WTC11 (cell line): ENCODE results near the gene RFNG. TPM values are rescaled to one million over a fixed set of nuclear protein-coding genes. Genes with fewer than 3 reads are reported as not detected.

ENCODE experiments used
- ATF1 ChIP-seq: sonication (generic); formaldehyde crosslinking; IDR thresholded peaks from 2 replicates; pipeline ENCODE4 v1.8.1; 2023; ENCODE audit warnings: mild to moderate bottlenecking, moderate library complexity, missing genetic modification reagents
- ATF2 ChIP-seq: sonication (generic); formaldehyde crosslinking; IDR thresholded peaks from 2 replicates; pipeline ENCODE4 v1.8.1; 2022; ENCODE audit warnings: low read depth, missing genetic modification reagents, borderline replicate concordance
- ATF3 ChIP-seq: sonication (generic); formaldehyde crosslinking; conservative IDR thresholded peaks from 2 replicates; pipeline ENCODE4 v1.8.1; 2022; ENCODE audit warnings: mild to moderate bottlenecking, missing genetic modification reagents
- CTCF ChIP-seq: fragments of 200-600 bp; IDR thresholded peaks from 2 replicates; pipeline ENCODE4 v1.8.0; 2022; ENCODE audit warnings: antibody characterized with exemption
- ESRRA ChIP-seq: sonication (generic); formaldehyde crosslinking; IDR thresholded peaks from 2 replicates; pipeline ENCODE4 v1.8.1; 2022; ENCODE audit warnings: mild to moderate bottlenecking, missing genetic modification reagents, borderline replicate concordance
- FOXP1 ChIP-seq: sonication (generic); formaldehyde crosslinking; IDR thresholded peaks from 2 replicates; pipeline ENCODE4 v1.8.0; 2022; ENCODE audit warnings: missing genetic modification reagents, mild to moderate bottlenecking, moderate library complexity, borderline replicate concordance
- GABPB1 ChIP-seq: sonication (generic); formaldehyde crosslinking; IDR thresholded peaks from 2 replicates; pipeline ENCODE4 v1.8.1; 2023; ENCODE audit warnings: mild to moderate bottlenecking, missing genetic modification reagents
- HMGXB4 ChIP-seq: sonication (generic); formaldehyde crosslinking; IDR thresholded peaks from 2 replicates; pipeline ENCODE4 v1.8.1; 2023; ENCODE audit warnings: mild to moderate bottlenecking, moderate library complexity, missing genetic modification reagents
- IRF2 ChIP-seq: sonication (generic); formaldehyde crosslinking; IDR thresholded peaks from 2 replicates; pipeline ENCODE4 v1.8.0; 2022; ENCODE audit warnings: low read depth, missing genetic modification reagents, borderline replicate concordance
- MLX ChIP-seq: sonication (generic); formaldehyde crosslinking; IDR thresholded peaks from 2 replicates; pipeline ENCODE4 v1.8.1; 2023; ENCODE audit warnings: mild to moderate bottlenecking, missing genetic modification reagents, moderate library complexity
- MXD4 ChIP-seq: fragments of 250-450 bp; sonication (Bioruptor Pico); IDR thresholded peaks from 2 replicates; pipeline ENCODE4 v1.8.0; 2021; ENCODE audit warnings: mild to moderate bottlenecking, moderate library complexity, borderline replicate concordance
- NFYB ChIP-seq: sonication (generic); formaldehyde crosslinking; conservative IDR thresholded peaks from 2 replicates; pipeline ENCODE4 v1.8.0; 2022; ENCODE audit warnings: low read depth, missing genetic modification reagents
- OVOL2 ChIP-seq: fragments of 250-450 bp; sonication (Bioruptor Pico); IDR thresholded peaks from 2 replicates; pipeline ENCODE4 v1.9.0; 2021; ENCODE audit warnings: mild to moderate bottlenecking, borderline replicate concordance
- PRDM15 ChIP-seq: sonication (generic); formaldehyde crosslinking; IDR thresholded peaks from 2 replicates; pipeline ENCODE4 v1.8.0; 2022; ENCODE audit warnings: missing genetic modification reagents
- SMAD4 ChIP-seq: sonication (generic); formaldehyde crosslinking; IDR thresholded peaks from 2 replicates; pipeline ENCODE4 v1.8.0; 2022; ENCODE audit warnings: mild to moderate bottlenecking, missing genetic modification reagents
- SOX15 ChIP-seq: fragments of 250-450 bp; sonication (Bioruptor Pico); IDR thresholded peaks from 2 replicates; pipeline ENCODE4 v1.9.0; 2021; ENCODE audit warnings: mild to moderate bottlenecking
- STAT6 ChIP-seq: sonication (generic); formaldehyde crosslinking; conservative IDR thresholded peaks from 2 replicates; pipeline ENCODE4 v1.8.1; 2023; ENCODE audit warnings: mild to moderate bottlenecking, low read depth, missing genetic modification reagents, moderate library complexity
- ZBTB43 ChIP-seq: sonication (generic); formaldehyde crosslinking; IDR thresholded peaks from 2 replicates; pipeline ENCODE4 v1.8.1; 2023; ENCODE audit warnings: mild to moderate bottlenecking, missing genetic modification reagents
- ZNF396 ChIP-seq: fragments of 250-450 bp; sonication (Bioruptor Pico); IDR thresholded peaks from 2 replicates; pipeline ENCODE4 v1.8.0; 2021; ENCODE audit warnings: mild to moderate bottlenecking, moderate library complexity, borderline replicate concordance
- ZNF671 ChIP-seq: fragments of 250-450 bp; sonication (Bioruptor Pico); IDR thresholded peaks from 2 replicates; pipeline ENCODE4 v1.8.0; 2021; ENCODE audit warnings: mild to moderate bottlenecking
- total RNA-seq: library from RNA; stranded (reverse); gene quantifications from 3 replicates; pipeline ENCODE4 v1.2.3, GENCODE V29; 2021

Gene RFNG
- total RNA-seq, 1 experiment from 2014 or later, result 41.6 TPM

- TF ChIP-seq GABPB1 (CRISPR knock-in tag) (no peak), CTCF (peak; percentile 85), MLX (CRISPR knock-in tag) (no peak), PRDM15 (CRISPR knock-in tag) (peak; percentile 40; the same call in 1 of the 2 replicates), OVOL2 (no peak), IRF2 (CRISPR knock-in tag) (no peak), ZNF396 (CRISPR knock-in tag) (no peak), ATF2 (CRISPR knock-in tag) (no peak), SOX15 (CRISPR knock-in tag) (no peak), MXD4 (CRISPR knock-in tag) (no peak), ZNF671 (CRISPR knock-in tag) (no peak), ZBTB43 (CRISPR knock-in tag) (no peak), NFYB (CRISPR knock-in tag) (no peak), SMAD4 (CRISPR knock-in tag) (no peak), FOXP1 (CRISPR knock-in tag) (no peak), ATF3 (CRISPR knock-in tag) (no peak), ESRRA (no peak), HMGXB4 (peak; percentile 88), STAT6 (CRISPR knock-in tag) (no peak), ATF1 (CRISPR knock-in tag) (no peak)
Observed at GRCh38 chr17:82030470-82031302, 20.9 kb downstream of the RFNG start (continued).
